ENCODE measurements around the gene GABRP.
"Not testable (repeated sequence)": the region's sequence is repeated elsewhere in the genome, so short reads cannot be mapped to it uniquely, and the experiment has no call there.

The GABRP gene

GRCh38 chr5:170813231-170813630 lies 29.7 kb downstream of the GABRP start:
- no peak overlapping the region for H3K4me3 ChIP-seq (replicated peaks; ENCODE audit: low read depth, low read length)
- TF ChIP-seq CTCF (IDR thresholded peaks at IDR 0.05; ENCODE audit: low read length, missing control alignments), result no peak
- DNase-seq (ENCODE audit: low read depth), result no peak

- no peak for DNase-seq (ENCODE audit: low read depth)
- no peak for TF ChIP-seq CTCF (IDR thresholded peaks at IDR 0.05; ENCODE audit: low read length, missing control alignments)
- H3K4me3 ChIP-seq (replicated peaks; ENCODE audit: low read depth, low read length), result no peak overlapping the region
Observed at GRCh38 chr5:170817195-170817594, 33.7 kb downstream of the GABRP start.

- no peak overlapping the region for H3K4me3 ChIP-seq (replicated peaks; ENCODE audit: low read depth, low read length)
- no peak for TF ChIP-seq CTCF (IDR thresholded peaks at IDR 0.05; ENCODE audit: low read length, missing control alignments)
- DNase-seq (ENCODE audit: low read depth), result peak; percentile 69
Observed at GRCh38 chr5:170818232-170818631, 34.7 kb downstream of the GABRP start.

DNA sequence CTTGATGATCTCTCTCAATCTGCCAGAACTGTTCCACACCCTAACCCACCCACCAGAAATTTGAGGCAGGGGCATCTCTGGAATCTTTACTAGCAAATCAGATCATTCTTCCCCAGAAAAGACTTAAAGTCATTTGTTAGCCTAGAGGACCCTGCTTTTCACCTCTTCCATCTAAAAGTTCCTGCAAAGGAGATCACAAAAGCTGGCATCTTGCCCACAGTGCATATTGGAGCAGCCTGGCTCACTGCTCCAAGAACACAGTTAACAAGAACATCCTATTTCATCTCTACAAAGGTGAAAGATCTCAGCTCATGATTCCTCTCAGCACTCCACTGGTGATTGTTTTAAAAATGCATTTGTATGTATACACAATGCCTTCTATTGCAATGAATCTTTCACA lies 36.3 kb downstream of the GABRP start:
- peak; percentile 8 for DNase-seq (ENCODE audit: low read depth)
- TF ChIP-seq CTCF (IDR thresholded peaks at IDR 0.05; ENCODE audit: low read length, missing control alignments), result no peak
- no peak overlapping the region for H3K4me3 ChIP-seq (replicated peaks; ENCODE audit: low read depth, low read length)

GRCh38 chr5:170821257-170821800 lies 37.8 kb downstream of the GABRP start:
- no peak overlapping the region for H3K4me3 ChIP-seq (replicated peaks; ENCODE audit: low read depth, low read length)
- TF ChIP-seq CTCF (IDR thresholded peaks at IDR 0.05; ENCODE audit: low read length, missing control alignments), result no peak
- no peak for DNase-seq (ENCODE audit: low read depth)

DNA sequence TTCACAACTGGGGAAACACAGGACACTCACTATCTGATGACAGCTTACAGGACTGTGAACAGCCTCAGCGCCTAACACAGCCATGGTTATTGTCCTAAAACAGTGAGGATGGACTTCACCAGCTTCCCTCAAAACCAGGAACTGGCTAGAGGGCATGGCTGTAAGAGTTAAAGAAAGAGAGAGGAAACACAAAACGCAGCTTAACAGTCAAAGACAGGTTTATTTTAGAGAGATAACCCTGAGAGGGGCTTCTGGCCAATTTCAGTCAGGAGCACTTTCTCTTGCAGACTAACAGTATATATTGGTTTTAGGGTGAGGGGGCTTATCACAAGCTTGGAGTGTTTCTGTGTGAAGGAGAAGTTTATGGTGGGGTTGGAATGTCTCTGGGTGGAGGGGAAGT lies 42.6 kb downstream of the GABRP start:
- TF ChIP-seq CTCF (IDR thresholded peaks at IDR 0.05; ENCODE audit: low read length, missing control alignments), result no peak
- no peak overlapping the region for H3K4me3 ChIP-seq (replicated peaks; ENCODE audit: low read depth, low read length)
- no peak for DNase-seq (ENCODE audit: low read depth)

DNA sequence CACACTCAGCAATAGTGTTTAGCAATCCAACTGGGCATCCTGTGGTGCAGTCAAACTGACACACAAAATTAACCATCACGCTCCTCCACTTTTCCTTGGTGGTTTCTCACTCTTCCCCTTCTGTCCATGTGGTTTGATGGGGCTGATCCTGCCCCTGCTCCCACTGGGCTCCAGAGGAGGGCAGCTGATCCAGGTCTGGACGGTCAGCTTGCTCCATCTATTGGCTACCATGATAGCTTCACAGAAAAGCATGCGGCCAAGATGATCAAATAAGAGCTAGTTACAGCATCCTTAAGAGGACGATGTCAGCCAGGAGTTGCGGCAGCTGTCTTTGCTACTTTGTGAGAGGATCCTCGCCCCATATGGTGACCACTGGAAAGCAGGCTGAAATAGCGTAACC lies 48.7 kb downstream of the GABRP start:
- no peak for TF ChIP-seq CTCF (IDR thresholded peaks at IDR 0.05; ENCODE audit: low read length, missing control alignments)
- DNase-seq (ENCODE audit: low read depth), result no peak
- no peak overlapping the region for H3K4me3 ChIP-seq (replicated peaks; ENCODE audit: low read depth, low read length)

DNA sequence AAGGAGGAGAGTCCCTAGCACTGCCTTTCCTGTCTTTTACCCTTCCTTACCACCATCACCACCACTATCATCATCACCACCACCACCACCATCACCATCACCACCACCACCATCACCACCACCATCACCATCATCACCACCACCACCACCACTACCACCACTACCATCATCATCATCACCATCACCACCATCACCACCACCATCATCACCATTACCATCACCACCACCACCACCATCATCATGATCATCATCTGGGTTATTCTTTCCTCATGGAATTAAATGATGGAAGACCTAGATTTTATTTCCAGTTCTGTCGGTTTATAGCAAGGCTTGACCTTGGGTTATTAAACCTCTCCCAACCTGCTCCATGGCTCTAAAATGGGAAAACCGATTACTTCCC lies 50.5 kb downstream of the GABRP start:
- DNase-seq (ENCODE audit: low read depth); H3K4me3 ChIP-seq (replicated peaks; ENCODE audit: low read depth, low read length): not testable (repeated sequence)

Measured in fibroblast of pulmonary artery (primary cell).